GOT3 (cell line): ENCODE measurements around the gene KRT17.
"Not testable (repeated sequence)": the region's sequence is repeated elsewhere in the genome, so short reads cannot be mapped to it uniquely, and the experiment has no call there.

Source experiments
- DNase-seq: peaks from one replicate; lab custom pipeline; 2025; ENCODE audit warnings: mixed read lengths; lab: John Stamatoyannopoulos, UW

Gene KRT17

GRCh38 chr17:41634639-41635038, 10.3 kb upstream of the KRT17 start:
- no peak for DNase-seq

GRCh38 chr17:41633556-41634199, 9.3 kb upstream of the KRT17 start:
- DNase-seq: no peak

- no peak for DNase-seq
These were observed 8.2 kb upstream of the KRT17 start for GRCh38 chr17:41632482-41633105.

- no peak for DNase-seq
These were observed 7.5 kb upstream of the KRT17 start for GRCh38 chr17:41631898-41632285.

GRCh38 chr17:41631025-41631897, 6.9 kb upstream of the KRT17 start:
- no peak for DNase-seq

GRCh38 chr17:41629826-41630670, 5.7 kb upstream of the KRT17 start:
- no peak for DNase-seq

GRCh38 chr17:41629316-41629715, 4.9 kb upstream of the KRT17 start:
- no peak for DNase-seq

- not testable (repeated sequence) for DNase-seq
These were observed 4.4 kb upstream of the KRT17 start for GRCh38 chr17:41628621-41629255.

- DNase-seq: not testable (repeated sequence)
These were observed 3.6 kb upstream of the KRT17 start for GRCh38 chr17:41628073-41628370.

- no peak for DNase-seq
These were observed 3.1 kb upstream of the KRT17 start for GRCh38 chr17:41627316-41628072.

- not testable (repeated sequence) for DNase-seq
These were observed 2.5 kb upstream of the KRT17 start for GRCh38 chr17:41626914-41627295.

- DNase-seq: not testable (repeated sequence)
These were observed 1.9 kb upstream of the KRT17 start for GRCh38 chr17:41626028-41626913.

GRCh38 chr17:41625602-41626001, 1.2 kb upstream of the KRT17 start:
- DNase-seq: no peak

GRCh38 chr17:41623184-41623861, 1.1 kb downstream of the KRT17 start:
- DNase-seq: not testable (repeated sequence)

- not testable (repeated sequence) for DNase-seq
These were observed 1.8 kb downstream of the KRT17 start for GRCh38 chr17:41622340-41623183.

- no peak for DNase-seq
These were observed 2.5 kb downstream of the KRT17 start for GRCh38 chr17:41621916-41622315.

GRCh38 chr17:41621435-41621817, 2.9 kb downstream of the KRT17 start:
- not testable (repeated sequence) for DNase-seq
